Esophagus squamous epithelium (tissue), 4 donors: ENCODE results near the gene GALR2.

Experiments used
- CTCF ChIP-seq, 6 experiments: fragments of 450-650 bp in 4 of 6; fragments of 200-600 bp in 2 of 6; sonication (generic) in 2 of 6; IDR thresholded peaks; one replicate each; pipeline ENCODE4 v1.5.1; 2016 to 2019; ENCODE audit warnings: antibody characterized with exemption in 6 of 6, mild to moderate bottlenecking in 4 of 6, moderate library complexity in 4 of 6
- POLR2A ChIP-seq, 4 donors: fragments of 450-650 bp; IDR thresholded peaks; one replicate each; pipeline ENCODE4 v1.6.1; 2017; ENCODE audit warnings: antibody characterized with exemption in 4 of 4, mild to moderate bottlenecking in 4 of 4, moderate library complexity in 3 of 4

GRCh38 chr17:76107509-76107908, 32.9 kb downstream of the GALR2 start:
- TF ChIP-seq CTCF (IDR thresholded peaks at IDR 0.05) (peak in 2 of 6 experiments; percentile 6 to 20), POLR2A (IDR thresholded peaks at IDR 0.05) (no peak)
